Measurements from ENCODE around the gene AHDC1.

DNA sequence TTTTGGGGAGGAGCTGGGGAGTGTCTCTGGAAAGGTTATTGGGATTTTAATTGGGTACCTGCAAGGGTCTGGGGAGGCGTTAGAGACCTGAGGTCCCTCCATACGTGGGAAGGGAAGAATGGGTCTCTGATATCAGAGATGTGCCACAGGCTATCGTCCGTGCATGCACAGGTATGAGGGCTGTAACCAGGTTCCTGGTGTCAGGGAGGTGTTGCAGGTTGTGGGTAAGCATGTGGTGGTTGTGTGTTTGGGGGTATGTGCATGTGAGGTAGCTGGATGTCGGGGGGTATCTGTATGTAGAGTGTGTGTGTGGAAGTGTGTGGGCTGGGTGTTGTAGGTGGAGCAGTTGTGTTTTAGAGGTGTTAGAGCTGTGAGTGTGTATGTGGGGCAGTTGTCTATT, 8.3 kb downstream of the AHDC1 start:
- no peak for TF ChIP-seq POLR2A (IDR thresholded peaks at IDR 0.05; ENCODE audit: low read length)
- no peak for TF ChIP-seq GATA1 (IDR thresholded peaks at IDR 0.05; ENCODE audit: low read depth, low read length)

Measured in erythroblast (primary cell).